Neutrophil (primary cell): ENCODE data around the gene ZKSCAN7.

Experiments
- H3K27ac ChIP-seq: fragments of 200-600 bp; sonication (generic); 2 replicates; pipeline ENCODE4 v1.5.1; 2016; ENCODE audit warnings: mild to moderate bottlenecking, moderate library complexity
- H3K27me3 ChIP-seq: fragments of 200-600 bp; sonication (generic); 2 replicates; pipeline ENCODE4 v1.6.0; 2016; ENCODE audit warnings: mild to moderate bottlenecking
- H3K36me3 ChIP-seq: fragments of 200-600 bp; sonication (generic); 2 replicates; pipeline ENCODE4 v1.5.1; 2017
- H3K4me1 ChIP-seq, 2 experiments: fragments of 200-600 bp in 1 of 2; sonication (generic) in 1 of 2; 1 replicate in 1 of 2; 2 replicates in 1 of 2; pipeline versions ENCODE4 v1.5.1 to v1.6.1; 2013 to 2016; ENCODE audit warnings: low read depth in 1 of 2, low read length in 1 of 2, mild to moderate bottlenecking in 1 of 2, moderate library complexity in 1 of 2; ENCODE audit not compliant: control insufficient read depth in 1 of 2, insufficient read depth in 1 of 2
- H3K4me3 ChIP-seq, 2 experiments: fragments of 200-600 bp in 1 of 2; sonication (generic) in 1 of 2; 1 replicate in 1 of 2; 2 replicates in 1 of 2; pipeline ENCODE4 v1.5.1; 2013 to 2016; ENCODE audit warnings: low read depth in 1 of 2, low read length in 1 of 2, mild to moderate bottlenecking in 1 of 2, moderate library complexity in 1 of 2
- H3K9me3 ChIP-seq: fragments of 200-600 bp; sonication (generic); 2 replicates; pipeline ENCODE4 v1.5.1; 2016
- CTCF ChIP-seq: fragments of 200-600 bp; sonication (generic); IDR thresholded peaks from 2 replicates; pipeline ENCODE4 v1.5.1; 2016; ENCODE audit warnings: antibody characterized with exemption

The ZKSCAN7 gene

DNA sequence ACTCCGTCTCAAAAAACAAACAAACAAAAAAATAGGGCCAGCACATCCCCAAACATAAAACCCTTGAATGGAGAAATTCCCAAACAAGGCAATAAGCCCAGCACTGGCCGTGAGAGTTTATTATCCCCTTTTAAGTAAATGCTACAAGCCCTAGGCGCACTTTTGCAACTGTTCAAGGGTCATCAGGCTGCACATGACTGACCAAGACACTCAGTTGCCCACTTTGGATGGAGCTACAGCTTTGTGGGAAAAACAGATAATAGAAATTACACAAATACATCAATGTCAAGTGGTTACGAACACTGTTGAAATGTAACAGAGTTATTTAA is 43.8 kb upstream of the ZKSCAN7 start:
- peak overlapping the region; percentile 73 for H3K27ac ChIP-seq
- peak overlapping the region; percentile 67 to 76 for H3K4me3 ChIP-seq
- H3K36me3 ChIP-seq, result no peaks in the 10 kb centered on the region
- TF ChIP-seq CTCF, result no peak
- H3K4me1 ChIP-seq, result peaks cover 15 to 18% of the 10 kb centered on the region in 2 experiments
- H3K9me3 ChIP-seq, result no peaks in the 10 kb centered on the region
- H3K27me3 ChIP-seq, result no peaks in the 10 kb centered on the region

- Histone ChIP-seq H3K4me1 (peaks cover 21 to 22% of the 10 kb centered on the region in 2 experiments), H3K36me3 (no peaks in the 10 kb centered on the region), H3K27ac (no peak overlapping the region), H3K4me3 (no peak overlapping the region), H3K9me3 (no peaks in the 10 kb centered on the region), H3K27me3 (no peaks in the 10 kb centered on the region)
- TF ChIP-seq CTCF, result no peak
Measured at GRCh38 chr3:44513513-44513912, 41.5 kb upstream of the ZKSCAN7 start.

DNA sequence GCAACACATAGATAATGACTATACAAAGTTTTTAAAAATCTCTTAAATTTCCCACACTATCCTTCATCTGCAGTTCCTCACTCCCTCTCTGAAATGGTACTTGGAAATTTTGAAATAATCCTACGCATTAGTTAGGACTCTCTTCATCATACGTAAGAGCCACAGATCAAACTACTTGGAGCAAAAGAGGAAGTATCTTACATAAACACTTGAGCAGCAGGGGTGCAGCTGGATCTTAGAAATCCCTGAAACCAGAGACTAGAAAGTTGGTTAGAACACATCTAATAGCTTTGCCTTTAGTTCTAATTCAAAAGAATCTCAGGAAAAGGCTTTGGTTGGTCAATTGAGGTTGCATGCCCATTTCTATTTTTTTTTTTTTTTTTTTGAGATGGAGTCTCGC is 38.8 kb upstream of the ZKSCAN7 start:
- H3K27me3 ChIP-seq, result no peaks in the 10 kb centered on the region
- H3K36me3 ChIP-seq, result no peaks in the 10 kb centered on the region
- H3K4me3 ChIP-seq, result no peak overlapping the region
- H3K27ac ChIP-seq, result no peak overlapping the region
- no peaks in the 10 kb centered on the region for H3K9me3 ChIP-seq
- peaks cover 7 to 9% of the 10 kb centered on the region in 2 experiments for H3K4me1 ChIP-seq
- no peak for TF ChIP-seq CTCF

- no peaks in the 10 kb centered on the region for H3K9me3 ChIP-seq
- no peak for TF ChIP-seq CTCF
- peaks cover 6% of the 10 kb centered on the region in 2 experiments for H3K4me1 ChIP-seq
- H3K36me3 ChIP-seq, result no peaks in the 10 kb centered on the region
- H3K4me3 ChIP-seq, result no peak overlapping the region
- H3K27ac ChIP-seq, result no peak overlapping the region
- H3K27me3 ChIP-seq, result no peaks in the 10 kb centered on the region
Measured at GRCh38 chr3:44518782-44519156, 36.2 kb upstream of the ZKSCAN7 start.

GRCh38 chr3:44521721-44522120 is 33.3 kb upstream of the ZKSCAN7 start:
- H3K36me3 ChIP-seq, result no peaks in the 10 kb centered on the region
- H3K4me1 ChIP-seq, result peaks cover 6% of the 10 kb centered on the region in 2 experiments
- TF ChIP-seq CTCF, result no peak
- H3K27ac ChIP-seq, result no peak overlapping the region
- H3K27me3 ChIP-seq, result no peaks in the 10 kb centered on the region
- H3K9me3 ChIP-seq, result no peaks in the 10 kb centered on the region
- H3K4me3 ChIP-seq, result no peak overlapping the region

DNA sequence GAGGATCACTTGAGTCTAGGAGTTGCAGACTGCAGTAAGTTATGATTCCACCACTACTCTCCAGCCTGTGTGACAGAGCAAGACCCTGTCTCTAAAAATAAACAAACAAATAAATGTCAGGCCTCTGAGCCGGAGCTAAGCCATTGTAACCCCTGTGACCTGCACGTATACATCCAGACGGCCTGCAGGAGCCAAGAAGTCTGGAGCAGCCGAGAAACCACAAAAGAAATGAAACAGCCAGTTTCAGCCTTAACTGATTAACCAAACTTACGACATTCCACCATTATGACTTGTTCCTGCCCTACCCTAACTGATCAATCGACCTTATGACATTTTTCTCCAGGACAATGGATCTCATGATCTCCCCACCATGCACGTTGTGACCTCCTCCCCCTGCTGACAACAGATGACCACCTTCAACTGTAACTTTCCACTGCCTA is 32.5 kb upstream of the ZKSCAN7 start:
- H3K36me3 ChIP-seq, result no peaks in the 10 kb centered on the region
- H3K4me3 ChIP-seq, result no peak overlapping the region
- no peak for TF ChIP-seq CTCF
- H3K4me1 ChIP-seq, result peaks cover 6% of the 10 kb centered on the region in 2 experiments
- H3K27me3 ChIP-seq, result no peaks in the 10 kb centered on the region
- no peaks in the 10 kb centered on the region for H3K9me3 ChIP-seq
- H3K27ac ChIP-seq, result no peak overlapping the region
